GM03348 (cell line): Measurements from ENCODE around the gene FAM171A1.
A peak's percentile ranks its signal among the peaks of the same experiment; 100 is the strongest.

Source experiments
- DNase-seq: peaks from one replicate; pipeline ENCODE4 v3.0.0; 2012; ENCODE audit warnings: low spot score

The FAM171A1 gene

DNA sequence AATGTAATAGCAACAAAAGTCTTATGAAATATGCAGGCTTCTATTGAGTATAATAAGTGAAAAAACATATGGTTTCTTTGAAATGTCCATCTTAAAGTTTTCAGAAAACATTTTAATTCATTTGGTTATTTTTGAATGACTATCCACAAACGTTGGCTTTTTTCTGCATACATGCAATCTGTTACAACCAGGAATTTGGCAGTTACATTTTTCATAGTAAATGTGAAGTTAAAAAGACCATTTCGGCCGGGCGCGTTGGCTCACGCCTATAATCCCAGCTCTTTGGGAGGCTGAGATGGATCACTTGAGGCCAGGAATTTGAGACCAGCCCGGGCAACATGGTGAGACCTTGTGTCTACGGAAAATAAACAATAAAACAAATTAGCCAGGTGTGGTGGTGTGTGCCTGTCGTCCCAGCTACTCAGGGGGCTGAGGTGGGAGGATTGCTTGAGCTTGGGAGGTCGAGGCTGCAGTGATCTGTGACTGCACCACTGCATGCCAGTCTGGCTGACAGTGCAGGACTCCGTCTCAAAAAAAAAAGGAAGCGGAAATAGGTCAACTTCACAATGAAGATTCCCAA, 128.7 kb downstream of the FAM171A1 start:
- no peak for DNase-seq

DNA sequence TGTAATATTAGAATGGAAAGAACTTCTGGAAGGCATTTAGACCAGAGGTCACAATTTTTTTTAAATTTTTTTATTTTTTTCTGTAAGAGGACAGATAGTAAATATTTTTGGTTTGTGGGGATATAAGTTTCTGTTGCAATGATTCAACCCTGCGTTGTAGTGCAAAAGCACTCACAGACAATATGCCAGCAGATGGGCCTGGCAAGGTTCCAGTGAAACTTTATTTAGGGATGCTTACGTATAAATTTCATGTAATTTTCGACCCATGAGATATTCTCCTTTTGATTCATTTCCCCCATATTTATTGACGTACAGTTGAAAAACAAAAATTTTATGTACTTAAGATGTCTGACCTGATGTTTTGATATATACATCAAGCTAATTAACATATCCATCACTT, 129.8 kb downstream of the FAM171A1 start:
- no peak for DNase-seq

DNA sequence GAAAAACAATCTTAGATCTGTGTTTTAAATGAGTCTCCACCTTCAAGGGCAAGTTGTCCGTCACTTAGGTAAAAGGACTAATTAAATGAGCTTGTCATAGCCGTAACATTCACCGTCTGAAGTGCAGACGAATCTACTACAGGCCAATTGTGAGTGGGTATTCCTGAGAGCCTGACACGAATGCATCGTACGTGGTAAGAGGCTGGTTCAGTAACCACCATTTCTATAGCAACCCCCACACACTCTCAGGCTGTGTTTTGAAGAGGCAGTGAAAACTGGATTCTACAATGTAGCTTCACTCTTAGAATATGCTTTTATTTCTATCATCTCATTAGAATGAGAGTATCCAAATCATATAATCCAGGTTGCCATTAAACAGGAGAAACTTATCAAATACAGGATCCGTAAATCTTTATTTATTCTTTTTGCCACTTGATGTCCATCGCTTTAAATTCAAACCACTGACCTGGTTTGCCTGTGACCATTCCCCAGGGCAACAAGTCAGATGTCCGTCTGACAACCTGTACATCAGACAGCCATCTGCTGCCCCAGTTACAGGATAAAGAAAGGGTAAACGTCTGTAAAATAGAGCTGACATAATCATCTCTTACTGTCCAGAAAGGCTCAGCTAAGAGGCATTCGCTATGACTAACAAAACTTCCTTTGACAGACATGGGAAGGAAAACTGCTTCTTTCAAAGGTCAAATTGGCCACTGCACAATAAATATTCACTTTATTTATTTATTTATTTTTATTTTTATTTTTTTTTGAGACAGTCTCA, 132.3 kb downstream of the FAM171A1 start:
- DNase-seq: no peak

DNA sequence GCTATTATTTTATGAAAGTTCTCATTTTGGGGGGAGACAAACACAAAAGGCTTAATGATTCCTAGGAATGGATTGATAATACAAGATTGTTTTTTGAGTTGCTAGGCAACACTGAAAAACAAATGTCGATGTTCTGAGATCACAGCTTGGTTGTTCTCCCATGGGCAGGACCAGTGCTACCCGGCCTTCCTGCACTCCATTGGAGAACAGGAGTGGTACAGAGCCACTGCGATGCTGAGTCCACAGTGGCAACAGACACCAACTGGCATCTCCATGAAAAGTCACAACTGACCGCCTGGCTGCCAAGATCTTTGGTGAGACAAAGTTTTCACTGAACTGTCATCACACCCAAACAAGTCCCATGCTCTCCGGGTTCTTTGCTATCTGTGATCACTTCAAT, 133.7 kb downstream of the FAM171A1 start:
- peak; percentile 74 for DNase-seq

DNA sequence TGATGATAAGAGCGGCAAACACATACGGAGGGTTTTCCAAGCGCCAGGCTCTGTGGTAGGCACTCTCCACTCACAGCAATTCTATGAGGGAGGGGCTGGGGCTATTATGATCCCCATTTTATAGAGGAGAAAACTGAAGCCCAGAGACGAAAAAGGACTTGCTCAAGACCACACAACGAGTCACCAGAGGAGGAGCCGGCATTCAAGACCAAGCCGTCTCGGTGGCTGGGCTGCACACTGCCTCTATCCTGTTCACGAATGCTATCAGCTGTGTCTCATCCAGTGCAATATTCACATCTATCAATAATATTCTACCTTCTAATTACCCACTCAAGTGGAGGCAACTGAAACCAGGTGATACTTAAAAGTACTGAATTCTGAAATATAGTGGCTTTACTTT, 134.7 kb downstream of the FAM171A1 start:
- DNase-seq: no peak

DNA sequence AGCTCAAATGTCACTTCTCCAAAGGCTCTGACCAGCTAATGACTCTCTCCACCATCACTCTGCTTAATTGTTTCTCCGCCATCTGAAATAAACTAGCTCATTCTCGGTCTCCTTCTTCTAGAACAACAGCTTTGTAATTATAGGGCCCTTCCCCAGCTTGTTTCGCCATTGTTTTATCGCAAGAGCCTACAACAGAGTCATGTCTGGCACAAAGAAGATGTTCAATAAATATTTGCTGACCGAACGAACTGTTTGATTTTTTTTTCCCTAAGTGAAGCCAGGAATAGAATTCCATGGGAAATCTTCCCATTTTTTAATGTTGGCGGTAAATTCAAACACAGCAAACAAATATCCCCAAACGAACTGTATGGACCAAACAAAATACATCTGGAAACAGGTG, 138.8 kb downstream of the FAM171A1 start:
- no peak for DNase-seq

DNA sequence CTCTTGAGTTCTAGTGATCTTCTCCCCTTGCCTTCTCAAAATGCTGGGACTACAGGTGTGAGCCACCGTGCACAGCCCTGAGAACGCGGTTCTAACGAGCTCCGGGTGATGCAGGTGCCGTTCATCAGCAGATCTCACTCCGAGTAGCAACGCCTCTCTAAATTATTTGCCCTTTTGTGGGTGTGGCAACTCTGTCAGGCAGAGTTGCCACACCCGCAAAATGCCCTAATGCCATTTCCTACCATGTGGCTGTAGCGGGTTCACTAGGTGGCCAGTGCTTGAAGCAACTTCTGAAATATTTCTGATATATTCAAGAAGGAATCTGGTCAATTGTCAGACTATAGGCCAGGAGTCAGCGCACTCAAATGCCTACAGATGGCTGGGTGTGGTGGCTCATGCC, 139.7 kb downstream of the FAM171A1 start:
- no peak for DNase-seq

DNA sequence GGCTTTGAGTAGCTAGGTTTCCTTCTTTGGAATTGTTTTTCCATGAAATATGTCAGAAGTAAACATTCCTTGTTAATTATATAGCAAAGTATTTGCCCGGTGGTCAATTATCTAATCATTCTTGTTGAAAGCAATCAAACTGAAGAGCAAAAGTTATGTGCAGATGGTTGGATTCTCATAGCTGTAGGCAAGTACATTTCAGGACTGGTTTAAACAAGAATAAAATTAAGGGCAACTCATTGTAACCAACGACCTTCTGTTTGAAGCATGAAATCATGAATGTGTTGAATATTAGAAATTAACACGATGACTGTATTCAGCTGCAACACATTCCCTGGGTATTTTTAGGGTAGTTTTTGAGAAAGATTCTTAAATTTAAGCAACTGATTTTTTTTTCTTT, 140.8 kb downstream of the FAM171A1 start:
- DNase-seq: no peak

DNA sequence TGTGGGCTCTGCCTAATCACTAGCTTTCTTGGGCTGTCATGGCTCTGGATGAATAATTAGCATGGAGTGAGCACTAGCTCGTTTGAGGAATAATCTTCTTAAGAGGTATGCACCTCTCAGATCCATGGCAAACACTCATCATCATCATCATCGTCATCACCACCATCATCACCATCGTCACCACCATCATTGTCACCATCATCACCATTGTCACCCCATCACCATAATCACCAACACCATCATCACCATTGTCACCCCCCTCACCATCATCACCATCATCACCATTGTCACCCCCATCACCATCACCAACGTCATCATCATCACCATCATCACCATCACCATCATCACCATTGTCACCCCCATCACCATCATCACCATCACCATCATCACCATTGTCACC, 141.8 kb downstream of the FAM171A1 start:
- no peak for DNase-seq

DNA sequence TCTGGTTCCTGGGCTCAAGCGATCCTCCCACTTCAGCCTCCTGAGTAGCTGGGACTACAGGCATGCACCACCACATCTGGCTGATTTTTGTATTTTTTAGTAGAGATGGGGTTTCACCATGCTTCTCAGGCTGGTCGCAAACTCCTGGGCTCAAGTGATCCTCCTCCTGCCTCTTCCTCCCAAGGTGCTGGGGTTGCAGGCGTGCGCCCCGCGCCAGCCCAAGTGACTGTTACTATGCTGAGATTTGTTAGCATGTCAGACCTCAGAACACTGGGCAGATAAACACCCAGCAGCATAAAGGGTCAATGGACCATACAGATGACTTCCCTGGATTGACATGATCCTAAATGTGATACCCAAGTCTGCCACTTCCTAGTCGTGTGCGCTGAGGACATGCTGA, 142.7 kb downstream of the FAM171A1 start:
- no peak for DNase-seq

DNA sequence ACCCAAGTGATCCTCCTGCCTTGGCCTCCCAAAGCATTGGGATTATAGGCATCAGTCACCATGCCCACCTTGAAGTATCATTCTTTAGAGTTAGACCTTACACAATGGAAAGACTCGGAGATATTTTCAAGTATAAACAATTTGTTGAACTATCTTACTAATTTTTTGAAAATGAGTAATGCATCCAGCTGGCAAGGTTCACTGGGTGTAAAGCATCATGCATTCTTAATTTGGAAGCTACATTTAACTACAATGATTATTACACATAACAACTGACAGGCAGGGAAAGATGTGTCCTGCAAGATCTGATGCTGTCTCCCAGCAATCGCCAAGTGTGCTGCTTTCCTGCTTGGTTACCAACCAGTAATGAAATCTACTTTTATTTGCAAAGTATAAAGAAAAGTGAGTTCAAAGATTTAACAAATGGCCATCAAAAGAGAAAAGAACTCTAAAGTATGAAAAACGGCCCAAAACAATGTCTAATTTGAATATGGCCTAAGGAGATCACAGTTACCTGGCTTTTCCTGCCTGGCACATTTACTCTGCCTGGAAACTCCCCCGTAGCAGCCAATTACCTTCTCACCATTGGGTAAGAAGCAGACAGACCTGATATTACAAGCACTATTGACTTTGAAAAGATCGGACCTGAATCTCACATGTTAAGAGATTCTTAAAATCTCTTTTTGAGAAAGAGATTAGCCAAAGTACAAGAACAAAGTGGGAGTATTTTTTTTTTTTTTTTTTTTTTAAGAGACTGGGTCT, 143.3 kb downstream of the FAM171A1 start:
- peak; percentile 62 for DNase-seq

DNA sequence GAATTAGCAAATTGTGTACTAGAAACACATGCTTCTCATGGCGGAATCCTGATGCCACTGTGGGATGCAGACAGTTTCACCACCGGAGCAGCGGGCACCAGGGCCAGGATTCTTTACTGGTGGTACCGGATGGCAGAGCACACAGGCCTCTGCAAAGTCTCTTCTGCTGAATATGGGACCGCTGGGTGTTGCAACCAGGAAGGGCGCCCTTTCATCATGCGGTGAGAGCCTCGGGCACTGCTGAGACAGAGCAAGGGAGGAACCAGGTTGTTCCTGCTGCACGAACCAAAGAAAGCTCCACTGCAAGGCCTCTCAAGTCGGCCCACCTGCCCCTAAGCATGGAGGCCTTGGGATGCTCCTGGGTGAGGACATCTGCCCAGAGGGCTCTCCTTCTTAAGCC, 145.6 kb downstream of the FAM171A1 start:
- no peak for DNase-seq

DNA sequence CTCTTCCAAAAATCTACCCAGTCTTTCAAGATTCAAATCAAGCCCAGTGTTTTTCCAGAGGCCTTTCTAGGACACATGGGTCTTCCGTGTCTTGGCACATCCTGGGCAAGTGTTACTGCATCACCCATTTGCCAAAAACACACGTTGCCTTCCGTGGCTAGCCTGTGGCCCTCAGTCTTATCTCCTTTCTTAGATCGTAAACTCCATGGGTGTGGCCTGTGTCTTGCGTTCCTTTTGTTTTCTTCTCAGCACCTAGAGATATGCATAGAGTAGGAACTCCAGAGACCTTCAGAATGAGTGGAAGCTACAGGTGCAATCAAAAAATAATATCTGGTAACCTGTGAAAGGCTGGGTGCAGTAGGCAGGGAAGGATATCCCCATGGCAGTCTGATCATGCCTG, 146.1 kb downstream of the FAM171A1 start:
- no peak for DNase-seq

DNA sequence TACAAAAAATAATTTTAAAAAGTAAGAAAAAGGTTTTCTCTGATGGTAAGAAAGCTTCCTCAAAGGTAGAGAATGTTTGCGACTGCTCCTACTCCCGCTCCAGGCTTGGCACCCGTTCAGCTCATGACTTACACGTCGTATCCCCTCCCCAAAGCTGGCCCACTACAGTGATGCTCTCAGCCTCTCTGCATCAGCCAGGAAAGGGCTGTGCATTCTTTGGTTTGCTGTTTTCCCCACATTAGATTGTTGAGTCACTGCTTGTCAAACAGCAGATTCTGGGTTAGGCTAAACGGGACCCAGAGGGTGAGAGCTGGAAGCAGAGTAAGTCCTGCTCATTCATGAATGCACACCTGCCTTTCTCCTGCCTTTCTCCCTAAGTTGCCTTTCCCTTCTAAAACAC, 147.9 kb downstream of the FAM171A1 start:
- DNase-seq: peak; percentile 67

DNA sequence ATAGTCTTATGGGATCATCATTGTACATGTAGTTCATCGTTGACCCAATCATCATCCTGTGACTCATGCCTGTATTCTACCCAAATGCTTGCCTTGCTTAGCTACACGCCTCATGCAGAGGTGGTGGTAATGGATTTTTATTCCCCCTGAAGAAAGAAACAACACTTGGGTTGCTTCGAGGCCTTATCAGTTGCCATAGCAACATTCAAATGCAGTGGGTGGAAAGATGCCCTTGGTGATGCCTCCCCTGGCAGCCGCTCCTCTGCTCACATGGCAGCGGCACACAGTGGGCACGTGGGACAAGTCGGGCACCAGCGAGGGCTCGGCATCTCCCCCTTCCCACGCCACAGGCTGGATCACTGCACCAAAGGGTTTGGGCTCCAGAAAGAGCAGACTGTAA, 148.6 kb downstream of the FAM171A1 start:
- DNase-seq: no peak

DNA sequence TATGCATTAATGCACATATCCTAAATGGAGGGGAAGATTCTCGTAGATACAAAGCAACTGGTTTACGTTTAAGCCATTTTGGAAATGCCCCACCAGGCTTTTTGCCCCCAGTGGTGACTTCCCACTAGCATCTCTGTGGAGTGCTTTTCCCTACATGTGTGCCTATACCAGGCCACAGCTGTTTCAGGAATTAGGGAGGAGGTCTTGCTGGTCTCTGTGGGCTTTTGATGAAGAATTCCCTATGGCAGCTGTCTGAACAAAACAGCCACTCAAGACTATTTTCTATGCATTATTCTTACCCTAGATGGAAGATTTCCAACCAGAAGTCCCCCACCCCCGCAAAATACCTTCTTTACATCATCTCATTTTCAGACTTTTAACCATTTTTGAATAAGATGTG, 150.6 kb downstream of the FAM171A1 start:
- no peak for DNase-seq

DNA sequence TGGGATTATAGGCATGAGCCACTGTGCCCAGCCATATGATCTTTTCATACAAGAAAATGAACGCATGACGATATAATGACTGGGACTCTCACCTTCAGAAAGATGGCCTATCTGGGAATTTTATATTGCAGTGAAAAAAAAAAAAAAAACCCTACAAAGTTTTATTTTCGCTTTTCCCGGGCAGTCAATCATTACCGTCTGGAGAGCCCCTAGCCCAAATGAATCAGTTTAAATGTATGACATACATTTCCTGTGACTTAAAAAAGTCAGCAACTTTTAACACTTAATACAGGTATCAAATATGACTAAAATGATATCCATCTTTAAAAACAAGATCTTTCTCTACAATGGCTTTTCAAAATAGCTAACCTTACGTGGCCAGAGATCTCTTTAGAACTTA, 154.4 kb downstream of the FAM171A1 start:
- DNase-seq: no peak

DNA sequence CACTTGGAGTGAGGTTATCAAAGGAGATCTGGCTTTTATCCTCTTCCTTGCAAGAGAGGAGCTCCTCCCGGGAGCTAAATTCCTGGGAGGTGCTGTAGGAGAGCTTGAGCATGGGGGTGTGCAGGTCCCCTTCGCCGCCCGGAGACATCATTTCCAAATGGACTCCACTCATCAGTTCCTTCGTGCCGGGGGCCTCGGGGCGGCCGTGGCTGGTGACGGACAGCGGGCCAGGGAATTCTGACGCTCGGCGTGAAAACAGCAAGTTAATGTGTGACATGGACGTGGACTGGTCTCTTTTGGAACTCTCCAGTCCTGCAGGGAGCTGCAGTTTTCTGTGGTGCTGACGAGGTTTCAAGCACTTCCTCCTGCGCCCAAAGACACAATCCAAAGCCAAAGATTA, 156.9 kb downstream of the FAM171A1 start:
- DNase-seq: no peak

DNA sequence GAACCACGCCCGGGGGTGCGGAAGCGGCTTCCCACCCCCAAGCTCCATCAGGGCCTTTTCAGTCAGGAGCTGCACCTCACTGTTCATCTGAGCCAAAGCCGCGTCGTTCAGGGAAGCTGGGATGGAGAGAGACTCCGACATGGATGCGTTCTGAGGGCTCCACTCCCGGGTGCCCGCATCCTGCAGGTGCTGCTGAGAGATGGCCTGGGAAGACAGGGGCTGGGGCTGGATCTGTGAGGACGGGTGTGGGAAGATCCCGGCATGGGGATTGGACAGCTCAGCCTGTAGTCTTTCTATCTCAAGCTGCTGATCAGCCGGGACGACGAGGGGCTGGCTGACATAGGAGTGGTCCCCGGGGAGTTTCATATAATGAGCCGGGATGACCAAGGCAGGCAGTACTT, 157.6 kb downstream of the FAM171A1 start:
- no peak for DNase-seq

DNA sequence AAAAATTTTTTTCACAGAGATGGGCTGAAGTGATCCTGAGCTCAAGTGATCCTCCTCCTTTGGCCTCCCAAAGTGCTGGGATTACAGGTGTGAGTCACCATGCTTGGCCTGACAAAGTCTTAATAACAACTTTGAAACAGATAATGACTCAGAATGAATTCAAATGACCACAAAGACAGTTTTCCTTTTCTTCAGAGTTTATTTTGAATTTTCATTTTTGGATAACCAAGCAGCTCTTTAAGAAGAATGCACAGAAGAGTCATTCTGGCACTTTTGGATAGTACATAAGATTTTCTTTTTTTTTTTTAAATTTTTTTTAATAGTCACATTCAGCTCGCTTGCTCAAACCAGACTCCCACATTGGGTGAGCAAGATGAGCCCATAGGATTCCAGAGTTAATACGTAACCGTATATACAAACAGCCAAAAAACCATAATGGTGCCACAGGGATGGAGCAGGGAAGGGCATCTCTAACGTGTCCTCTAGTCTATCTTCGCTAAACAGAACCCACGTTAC, 159.6 kb downstream of the FAM171A1 start:
- peak; percentile 78 for DNase-seq

DNA sequence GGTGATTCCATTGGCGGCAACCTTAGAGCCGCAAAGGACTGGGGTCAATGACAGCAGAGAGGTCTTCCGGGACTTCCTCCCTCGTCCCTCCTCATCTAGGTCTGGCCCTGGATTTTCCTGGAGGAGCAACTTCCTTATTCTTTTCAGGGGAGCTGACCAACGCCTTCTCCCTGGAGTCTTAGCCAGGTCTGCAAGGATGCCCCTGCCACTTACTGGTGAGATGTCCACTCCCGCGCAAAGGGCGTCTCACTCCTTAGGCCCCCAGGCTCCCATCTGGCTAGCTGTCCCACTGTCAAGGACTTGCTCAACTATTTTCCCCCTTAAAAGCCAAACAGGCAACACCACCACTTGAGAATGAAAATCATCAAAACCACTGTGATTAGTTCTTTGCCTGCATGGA, 160.6 kb downstream of the FAM171A1 start:
- no peak for DNase-seq

DNA sequence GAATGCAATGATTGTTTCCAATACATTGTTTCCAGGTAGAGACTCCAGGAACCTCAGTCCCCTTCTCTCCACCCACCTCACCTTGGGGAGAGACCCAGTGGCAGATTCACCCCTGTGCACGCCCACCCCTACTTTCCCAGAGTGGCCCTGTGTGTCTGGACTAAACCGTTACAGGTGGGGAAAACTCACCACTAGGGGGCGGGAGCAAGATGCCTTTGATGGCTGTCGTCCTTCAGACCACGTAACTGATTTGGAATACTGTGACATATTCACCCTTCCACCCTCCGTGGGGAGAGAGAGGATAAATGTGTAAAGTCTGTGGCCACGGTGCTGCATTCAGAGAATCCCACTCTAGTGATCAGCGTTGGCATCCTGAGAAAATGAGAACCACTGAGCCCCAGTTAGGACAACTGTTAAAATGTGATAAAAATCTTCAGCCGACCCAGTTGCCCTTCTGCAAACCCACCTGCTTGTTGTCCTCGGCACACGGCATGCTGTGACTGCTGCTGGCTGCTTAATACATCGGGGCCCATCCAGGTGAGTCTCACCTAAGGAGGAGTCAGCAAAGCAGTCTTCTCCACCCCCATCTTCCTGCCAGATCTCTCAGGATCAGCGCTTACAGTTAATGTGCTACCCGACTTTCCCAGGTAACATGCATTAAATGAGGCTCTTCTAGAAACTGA, 161.1 kb downstream of the FAM171A1 start:
- DNase-seq: peak; percentile 80

DNA sequence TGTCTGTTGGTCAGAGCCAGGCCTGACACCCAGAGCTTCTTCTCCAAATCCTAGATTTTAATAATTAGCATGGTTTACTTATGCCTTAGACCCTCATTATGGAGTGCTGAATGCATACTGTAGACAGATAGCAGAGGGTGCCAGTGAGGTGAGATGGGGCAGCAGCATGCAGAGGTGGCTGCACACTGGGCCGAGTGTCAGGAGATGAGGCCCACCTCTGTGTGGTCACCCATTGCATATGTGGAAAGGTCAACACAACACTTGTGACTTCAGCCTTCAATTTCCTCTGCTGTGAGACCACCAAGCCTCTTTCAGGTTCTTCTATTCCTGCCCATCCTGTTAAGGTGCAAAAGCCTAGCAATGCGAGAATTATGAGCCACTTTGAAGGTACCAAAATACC, 162.9 kb downstream of the FAM171A1 start:
- no peak for DNase-seq
